OCI-LY1 (cell line): ENCODE measurements around the gene CLCNKB.
"Not testable (repeated sequence)": the region's sequence is repeated elsewhere in the genome, so short reads cannot be mapped to it uniquely, and the experiment has no call there.

ENCODE experiments used
- H2AFZ ChIP-seq: fragments of 200-600 bp; sonication (generic), shearing (Covaris generic); 2 replicates; pipeline ENCODE4 v1.6.0; 2014; ENCODE audit warnings: antibody characterized with exemption, mild to moderate bottlenecking, low read length
- H3F3A ChIP-seq: fragments of 200-600 bp; sonication (generic), shearing (Covaris generic); 2 replicates; pipeline ENCODE4 v1.6.0; 2014; ENCODE audit warnings: mild to moderate bottlenecking, antibody characterized with exemption, low read length, moderate library complexity; ENCODE audit not compliant: insufficient read depth
- H3K27ac ChIP-seq: fragments of 200-600 bp; sonication (generic); 2 replicates; pipeline ENCODE4 v1.5.1; 2014; ENCODE audit warnings: low read length, mixed run types, mild to moderate bottlenecking, low read depth; ENCODE audit not compliant: poor library complexity, severe bottlenecking
- H3K27me3 ChIP-seq: fragments of 200-600 bp; sonication (generic); 2 replicates; pipeline ENCODE4 v1.6.0; 2014; ENCODE audit warnings: antibody characterized with exemption, mild to moderate bottlenecking, low read length, moderate library complexity; ENCODE audit not compliant: insufficient read depth
- H3K36me3 ChIP-seq: fragments of 200-600 bp; sonication (generic); 2 replicates; pipeline ENCODE4 v1.6.1; 2014; ENCODE audit warnings: mild to moderate bottlenecking, antibody characterized with exemption, low read length, moderate library complexity, mixed read lengths; ENCODE audit not compliant: insufficient read depth
- H3K4me1 ChIP-seq: fragments of 200-600 bp; sonication (generic); 2 replicates; pipeline ENCODE4 v1.5.1; 2014; ENCODE audit warnings: mild to moderate bottlenecking, low read length, moderate library complexity; ENCODE audit not compliant: insufficient read depth, severe bottlenecking
- H3K4me2 ChIP-seq: fragments of 200-600 bp; sonication (generic), shearing (Covaris generic); 2 replicates; pipeline ENCODE4 v1.6.1; 2014; ENCODE audit warnings: low read length
- H3K4me3 ChIP-seq: fragments of 200-600 bp; sonication (generic); 2 replicates; pipeline ENCODE4 v1.5.1; 2014; ENCODE audit warnings: low read length, low read depth, mild to moderate bottlenecking, mixed read lengths; ENCODE audit not compliant: poor library complexity, severe bottlenecking
- H3K79me2 ChIP-seq: fragments of 200-600 bp; shearing (Covaris generic); 2 replicates; pipeline ENCODE4 v1.6.1; 2016; ENCODE audit warnings: mixed run types, low read length, mixed read lengths; ENCODE audit not compliant: insufficient read depth
- H3K9ac ChIP-seq: fragments of 200-600 bp; sonication (generic), shearing (Covaris generic); 2 replicates; pipeline ENCODE4 v1.6.1; 2014; ENCODE audit warnings: mild to moderate bottlenecking, low read length, mixed read lengths
- H3K9me2 ChIP-seq: fragments of 200-600 bp; sonication (generic), shearing (Covaris generic); 2 replicates; pipeline ENCODE4 v1.6.1; 2014; ENCODE audit warnings: low read depth, mild to moderate bottlenecking, low read length, mixed read lengths
- H3K9me3 ChIP-seq: fragments of 200-600 bp; shearing (Covaris generic); 2 replicates; pipeline ENCODE4 v1.6.1; 2014; ENCODE audit warnings: low read length, mixed read lengths
- H4K20me1 ChIP-seq: fragments of 200-600 bp; sonication (generic), shearing (Covaris generic); 2 replicates; pipeline ENCODE4 v1.6.0; 2016; ENCODE audit warnings: mild to moderate bottlenecking, low read length; ENCODE audit not compliant: insufficient read depth
- EZH2 ChIP-seq: fragments of 200-600 bp; sonication (generic), shearing (Covaris generic); IDR thresholded peaks from 2 replicates; pipeline ENCODE4 v1.8.0; 2017; ENCODE audit warnings: borderline replicate concordance, mixed run types, mild to moderate bottlenecking, antibody characterized with exemption, low read length, moderate library complexity, mixed read lengths
- TF ChIP-seq, protein P1 (sequence below): fragments of 200-600 bp; sonication (generic), shearing (Covaris generic); IDR thresholded peaks from 2 replicates; pipeline ENCODE4 v1.5.1; 2017; ENCODE audit warnings: mild to moderate bottlenecking, antibody characterized with exemption, low read length, moderate library complexity, mixed read lengths

The CLCNKB gene

DNA sequence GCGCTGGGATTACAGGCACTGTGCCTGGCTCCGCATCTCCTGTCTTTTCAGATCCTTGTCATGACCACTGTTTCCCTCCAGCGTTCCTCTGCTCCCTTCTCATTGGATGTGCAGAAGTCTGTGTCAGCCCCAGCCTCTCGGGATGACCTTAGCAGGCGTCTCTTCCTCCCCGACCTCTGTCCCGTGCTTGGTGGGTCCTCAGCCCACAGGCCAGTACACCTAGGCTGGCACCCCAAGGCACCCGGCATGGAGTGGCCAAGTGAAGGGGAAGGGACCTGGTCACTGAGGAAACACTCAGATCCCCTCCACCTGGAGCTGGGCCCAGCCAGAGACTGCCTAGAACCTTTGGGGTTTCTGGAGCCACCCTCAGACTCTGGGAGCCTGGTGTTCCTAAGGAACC lies 2.4 kb upstream of the CLCNKB start:
- H3K79me2 ChIP-seq: no peaks in the 10 kb centered on the region

DNA sequence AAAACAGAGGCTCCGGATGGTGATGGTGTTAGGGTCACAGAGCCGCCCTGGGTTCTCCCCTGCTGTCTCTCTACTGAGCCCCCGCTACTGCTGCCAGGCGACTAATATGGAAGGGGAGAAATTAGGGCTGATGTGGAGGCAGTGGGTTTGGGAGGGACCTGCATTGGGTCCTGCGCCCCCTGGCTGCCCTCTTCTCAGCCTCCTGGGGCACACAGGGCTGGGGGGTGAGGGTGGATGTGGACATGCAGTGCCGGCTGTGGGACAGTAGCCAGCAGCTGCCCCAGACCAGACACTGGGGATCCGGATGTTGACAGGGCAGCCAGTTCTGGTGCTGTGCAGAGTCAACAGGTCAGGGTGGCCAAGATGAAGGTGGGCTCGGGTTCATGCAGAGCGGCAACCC lies 1.5 kb upstream of the CLCNKB start:
- Histone ChIP-seq H2AFZ (no peak overlapping the region), H3K27me3 (0 out of 2 replicates have a peak, but pooled peaks cover 3% of the 10 kb centered on the region), H3K79me2 (no peaks in the 10 kb centered on the region), H4K20me1 (no peaks in the 10 kb centered on the region), H3K4me2 (no peak overlapping the region), H3K27ac (no peak overlapping the region), H3K4me1 (no peaks in the 10 kb centered on the region), H3K36me3 (no peaks in the 10 kb centered on the region), H3F3A (no peaks in the 10 kb centered on the region), H3K9me3 (no peaks in the 10 kb centered on the region), H3K9ac (no peak overlapping the region), H3K9me2 (no peaks in the 10 kb centered on the region), H3K4me3 (no peak overlapping the region)
- TF ChIP-seq EZH2: no peak
- TF ChIP-seq, protein P1, sequence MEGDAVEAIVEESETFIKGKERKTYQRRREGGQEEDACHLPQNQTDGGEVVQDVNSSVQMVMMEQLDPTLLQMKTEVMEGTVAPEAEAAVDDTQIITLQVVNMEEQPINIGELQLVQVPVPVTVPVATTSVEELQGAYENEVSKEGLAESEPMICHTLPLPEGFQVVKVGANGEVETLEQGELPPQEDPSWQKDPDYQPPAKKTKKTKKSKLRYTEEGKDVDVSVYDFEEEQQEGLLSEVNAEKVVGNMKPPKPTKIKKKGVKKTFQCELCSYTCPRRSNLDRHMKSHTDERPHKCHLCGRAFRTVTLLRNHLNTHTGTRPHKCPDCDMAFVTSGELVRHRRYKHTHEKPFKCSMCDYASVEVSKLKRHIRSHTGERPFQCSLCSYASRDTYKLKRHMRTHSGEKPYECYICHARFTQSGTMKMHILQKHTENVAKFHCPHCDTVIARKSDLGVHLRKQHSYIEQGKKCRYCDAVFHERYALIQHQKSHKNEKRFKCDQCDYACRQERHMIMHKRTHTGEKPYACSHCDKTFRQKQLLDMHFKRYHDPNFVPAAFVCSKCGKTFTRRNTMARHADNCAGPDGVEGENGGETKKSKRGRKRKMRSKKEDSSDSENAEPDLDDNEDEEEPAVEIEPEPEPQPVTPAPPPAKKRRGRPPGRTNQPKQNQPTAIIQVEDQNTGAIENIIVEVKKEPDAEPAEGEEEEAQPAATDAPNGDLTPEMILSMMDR: peak; percentile 47

More for the DNA sequence above, 2.4 kb upstream of the CLCNKB start:
- Histone ChIP-seq H3K27me3 (0 out of 2 replicates have a peak, but pooled peaks cover 4% of the 10 kb centered on the region), H3K4me3 (no peak overlapping the region), H3F3A (no peaks in the 10 kb centered on the region), H2AFZ (no peak overlapping the region), H3K4me2 (no peak overlapping the region), H4K20me1 (no peaks in the 10 kb centered on the region), H3K9ac (no peak overlapping the region), H3K36me3 (no peaks in the 10 kb centered on the region), H3K4me1 (no peaks in the 10 kb centered on the region), H3K9me3 (no peaks in the 10 kb centered on the region), H3K9me2 (no peaks in the 10 kb centered on the region), H3K27ac (no peak overlapping the region)
- TF ChIP-seq, protein P1: no peak
- no peak for TF ChIP-seq EZH2

DNA sequence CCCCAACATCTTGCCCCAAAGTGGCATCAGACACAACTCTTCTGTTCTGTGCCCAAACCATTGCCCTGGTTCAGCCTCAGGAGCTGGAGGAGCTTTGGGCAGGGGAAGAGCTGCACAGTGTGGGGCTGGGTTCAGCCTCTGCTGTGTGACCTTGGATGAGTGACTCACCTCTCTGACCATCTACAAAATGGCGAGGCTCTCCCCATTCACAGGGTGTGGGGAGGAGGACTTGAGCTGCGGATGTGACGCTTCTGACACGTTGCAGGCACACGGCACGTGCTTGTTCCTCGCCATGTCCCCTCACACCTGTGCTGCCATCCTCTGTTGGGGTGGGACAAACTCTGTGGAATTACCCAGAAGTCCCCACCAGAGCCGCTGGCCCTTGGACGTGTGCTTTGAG lies 928 bp upstream of the CLCNKB start:
- not testable (repeated sequence) for H3K9ac ChIP-seq, H3K27ac ChIP-seq, H3K4me2 ChIP-seq, H3K9me2 ChIP-seq, H3K79me2 ChIP-seq, H3K27me3 ChIP-seq, H3K4me1 ChIP-seq, H3F3A ChIP-seq, H4K20me1 ChIP-seq, H2AFZ ChIP-seq, H3K9me3 ChIP-seq, H3K36me3 ChIP-seq, H3K4me3 ChIP-seq

DNA sequence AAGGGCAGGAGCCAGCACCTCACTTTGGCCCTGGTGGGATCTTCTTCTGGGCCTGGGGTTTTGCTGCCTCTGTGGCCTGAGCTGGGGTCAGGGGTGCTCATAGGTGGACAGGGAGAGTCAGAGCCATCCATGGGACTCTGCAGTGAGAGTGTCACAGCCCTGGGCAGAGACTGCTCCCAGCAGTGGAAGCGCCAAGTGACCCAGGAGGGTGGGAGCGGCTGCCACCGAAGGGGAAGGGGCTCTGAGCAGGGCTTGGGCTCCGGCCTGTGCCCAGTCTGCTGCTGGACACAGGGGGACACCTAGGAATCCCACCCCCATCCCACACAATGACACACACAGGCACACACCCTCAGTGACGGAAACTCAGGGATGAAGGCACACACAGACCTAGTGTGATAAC lies 368 bp downstream of the CLCNKB start:
- no peak overlapping the region for H3K9ac ChIP-seq
- H2AFZ ChIP-seq: no peak overlapping the region
- H3K27me3 ChIP-seq: no peaks in the 10 kb centered on the region; the same call in 1 of the 2 replicates
- no peaks in the 10 kb centered on the region for H3K79me2 ChIP-seq
- H3K4me2 ChIP-seq: no peak overlapping the region
- no peak overlapping the region for H3K4me3 ChIP-seq
- no peaks in the 10 kb centered on the region for H3K9me3 ChIP-seq
- no peaks in the 10 kb centered on the region for H3K36me3 ChIP-seq
- H3F3A ChIP-seq: no peaks in the 10 kb centered on the region
- no peak for TF ChIP-seq EZH2
- TF ChIP-seq, protein P1: no peak
- no peaks in the 10 kb centered on the region for H3K9me2 ChIP-seq
- no peaks in the 10 kb centered on the region for H3K4me1 ChIP-seq
- no peak overlapping the region for H3K27ac ChIP-seq
- no peaks in the 10 kb centered on the region for H4K20me1 ChIP-seq
